ENCODE data around the gene ALPK1.

DNA sequence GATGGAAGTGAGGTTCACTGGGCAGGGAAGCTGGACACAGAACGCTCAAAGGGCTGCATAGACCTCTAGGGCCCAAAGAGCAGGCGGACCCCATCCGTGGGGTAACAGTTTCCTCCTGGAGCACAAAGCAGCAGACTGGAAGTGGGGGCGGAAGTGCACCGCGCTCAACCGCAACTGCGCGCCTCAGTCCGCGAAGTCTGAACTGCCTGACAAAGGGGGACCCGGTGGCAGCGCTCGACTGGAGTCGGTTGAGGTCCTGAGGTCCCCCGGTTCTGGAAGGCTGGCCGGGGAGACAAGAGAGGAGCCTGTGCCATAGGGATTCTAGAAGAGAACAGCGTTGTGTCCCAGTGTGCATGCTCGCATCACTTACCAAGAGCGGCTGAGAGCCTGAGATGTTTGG is 58.5 kb downstream of the ALPK1 start:
- TF ChIP-seq, protein P1, sequence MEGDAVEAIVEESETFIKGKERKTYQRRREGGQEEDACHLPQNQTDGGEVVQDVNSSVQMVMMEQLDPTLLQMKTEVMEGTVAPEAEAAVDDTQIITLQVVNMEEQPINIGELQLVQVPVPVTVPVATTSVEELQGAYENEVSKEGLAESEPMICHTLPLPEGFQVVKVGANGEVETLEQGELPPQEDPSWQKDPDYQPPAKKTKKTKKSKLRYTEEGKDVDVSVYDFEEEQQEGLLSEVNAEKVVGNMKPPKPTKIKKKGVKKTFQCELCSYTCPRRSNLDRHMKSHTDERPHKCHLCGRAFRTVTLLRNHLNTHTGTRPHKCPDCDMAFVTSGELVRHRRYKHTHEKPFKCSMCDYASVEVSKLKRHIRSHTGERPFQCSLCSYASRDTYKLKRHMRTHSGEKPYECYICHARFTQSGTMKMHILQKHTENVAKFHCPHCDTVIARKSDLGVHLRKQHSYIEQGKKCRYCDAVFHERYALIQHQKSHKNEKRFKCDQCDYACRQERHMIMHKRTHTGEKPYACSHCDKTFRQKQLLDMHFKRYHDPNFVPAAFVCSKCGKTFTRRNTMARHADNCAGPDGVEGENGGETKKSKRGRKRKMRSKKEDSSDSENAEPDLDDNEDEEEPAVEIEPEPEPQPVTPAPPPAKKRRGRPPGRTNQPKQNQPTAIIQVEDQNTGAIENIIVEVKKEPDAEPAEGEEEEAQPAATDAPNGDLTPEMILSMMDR (conservative IDR thresholded peaks at IDR 0.05): no peak
- no peak for TF ChIP-seq ZFX (IDR thresholded peaks at IDR 0.05)

All from C4-2B (cell line).